Kidney glomerular epithelial cell (primary cell): ENCODE measurements around the gene B4GALT7.
"Not testable (repeated sequence)": the region's sequence is repeated elsewhere in the genome, so short reads cannot be mapped to it uniquely, and the experiment has no call there.

ENCODE experiments used
- DNase-seq: peaks from one replicate; lab custom pipeline; 2025; lab: John Stamatoyannopoulos, UW

The B4GALT7 gene, protein sequence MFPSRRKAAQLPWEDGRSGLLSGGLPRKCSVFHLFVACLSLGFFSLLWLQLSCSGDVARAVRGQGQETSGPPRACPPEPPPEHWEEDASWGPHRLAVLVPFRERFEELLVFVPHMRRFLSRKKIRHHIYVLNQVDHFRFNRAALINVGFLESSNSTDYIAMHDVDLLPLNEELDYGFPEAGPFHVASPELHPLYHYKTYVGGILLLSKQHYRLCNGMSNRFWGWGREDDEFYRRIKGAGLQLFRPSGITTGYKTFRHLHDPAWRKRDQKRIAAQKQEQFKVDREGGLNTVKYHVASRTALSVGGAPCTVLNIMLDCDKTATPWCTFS

DNA sequence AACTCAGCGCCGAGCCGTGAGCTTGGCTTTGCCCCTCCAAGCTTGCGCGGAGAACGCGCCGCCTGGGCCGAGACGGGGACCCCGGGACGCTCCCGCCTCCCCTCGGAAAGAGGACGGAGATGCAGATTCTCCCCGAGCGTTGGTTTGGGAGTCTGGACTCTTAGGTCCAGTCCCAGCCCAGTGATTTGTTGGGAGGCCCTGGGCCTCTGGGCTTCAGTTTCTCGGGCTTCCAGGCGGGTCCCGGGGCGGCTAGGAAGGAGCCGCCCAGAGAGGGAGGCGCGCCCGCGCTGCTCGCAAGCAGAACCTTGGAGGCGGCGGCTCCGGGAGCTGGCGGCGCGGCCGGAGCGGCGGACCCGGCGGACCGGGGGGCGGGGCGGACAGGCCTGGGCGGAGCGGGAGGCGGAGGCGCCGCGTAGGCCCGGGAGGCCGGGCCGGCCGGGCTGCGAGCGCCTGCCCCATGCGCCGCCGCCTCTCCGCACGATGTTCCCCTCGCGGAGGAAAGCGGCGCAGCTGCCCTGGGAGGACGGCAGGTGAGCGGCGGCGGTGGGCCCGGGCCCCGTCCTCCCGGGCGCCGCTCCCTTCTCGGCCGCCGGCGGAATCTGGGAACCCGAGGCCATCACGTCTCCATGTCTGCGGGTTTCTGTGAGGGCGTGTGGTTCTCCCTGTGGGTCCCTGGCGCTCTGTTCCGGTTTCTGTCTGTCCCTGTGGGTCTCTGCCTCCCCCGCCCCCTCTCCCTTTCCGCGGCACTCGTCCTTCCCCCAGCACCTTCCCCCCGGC lies at the start of gene B4GALT7:
Gene B4GALT7, plus strand, starts transcription at position 402 of the 777 bp plus-strand sequence. Its CDS starts 79 bp downstream, at position 481.
- peak; percentile 46 for DNase-seq

DNA sequence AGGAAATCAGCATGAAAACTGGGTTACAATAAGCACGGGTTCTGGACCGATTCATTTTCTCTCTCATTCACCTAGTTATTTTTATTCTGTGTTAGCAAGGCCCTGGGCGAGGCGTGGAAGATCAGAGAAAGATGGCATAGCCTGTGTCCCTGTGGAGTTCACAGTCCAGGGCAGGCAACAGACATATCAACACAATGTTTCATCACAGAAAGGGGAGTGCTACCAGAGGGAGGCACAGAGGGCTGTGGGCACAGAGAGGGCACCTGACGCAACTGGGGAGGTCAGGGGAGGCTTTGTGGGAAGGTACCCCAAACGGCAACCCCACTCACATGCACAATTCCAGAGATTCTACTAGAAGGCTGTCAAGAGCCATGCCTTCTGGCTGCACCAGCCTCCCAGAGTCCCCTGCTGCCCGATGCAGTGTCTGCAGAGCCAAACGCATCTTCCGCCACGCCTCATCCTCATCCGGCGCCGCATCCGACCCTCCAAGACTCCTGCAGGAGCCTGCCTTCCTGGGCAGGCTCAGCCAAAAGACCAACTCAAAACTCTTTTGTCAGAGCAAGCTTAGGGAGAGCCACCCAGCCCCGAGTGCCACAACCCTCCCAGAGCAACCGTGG lies 47.0 kb upstream of the B4GALT7 start:
- DNase-seq: peak; percentile 0

DNA sequence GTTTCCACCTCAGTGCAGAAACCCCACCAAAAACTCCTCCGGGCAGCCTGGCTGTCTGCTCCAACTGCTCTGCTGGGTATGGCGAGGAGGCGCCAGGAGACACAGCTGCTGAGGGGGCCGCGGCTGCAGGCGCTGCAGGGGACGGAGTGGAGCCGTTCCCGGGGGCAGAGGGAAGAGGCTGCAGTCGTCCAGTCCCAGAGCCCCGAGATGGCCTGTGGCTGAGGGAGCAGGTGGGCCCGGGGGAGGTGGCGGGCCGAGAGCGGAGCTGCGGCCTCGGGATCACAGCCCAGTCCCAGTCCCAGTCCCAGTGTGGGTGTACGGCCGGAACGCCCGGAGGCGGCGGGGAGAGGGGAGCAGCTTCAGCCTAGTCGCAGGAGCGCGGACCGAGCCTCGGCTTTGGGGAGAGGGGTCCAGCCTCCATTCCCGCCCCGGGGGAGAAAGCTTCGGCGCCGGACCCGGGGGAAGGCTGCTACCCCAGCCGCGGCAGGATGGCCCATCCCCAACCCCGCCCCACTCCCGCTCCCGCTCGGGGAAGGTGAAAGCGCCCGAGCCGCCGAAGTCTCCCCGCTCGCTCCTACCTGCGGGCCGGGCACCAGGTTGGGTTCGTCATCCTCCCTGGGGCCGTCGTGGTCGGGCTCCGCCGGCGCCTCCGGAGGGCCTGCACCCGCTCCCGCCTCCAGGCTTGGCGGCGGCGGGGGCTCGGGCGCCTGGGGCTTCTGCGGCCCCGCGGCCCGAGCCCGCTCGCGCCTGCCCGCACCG lies 46.1 kb upstream of the B4GALT7 start:
- peak; percentile 23 for DNase-seq

DNA sequence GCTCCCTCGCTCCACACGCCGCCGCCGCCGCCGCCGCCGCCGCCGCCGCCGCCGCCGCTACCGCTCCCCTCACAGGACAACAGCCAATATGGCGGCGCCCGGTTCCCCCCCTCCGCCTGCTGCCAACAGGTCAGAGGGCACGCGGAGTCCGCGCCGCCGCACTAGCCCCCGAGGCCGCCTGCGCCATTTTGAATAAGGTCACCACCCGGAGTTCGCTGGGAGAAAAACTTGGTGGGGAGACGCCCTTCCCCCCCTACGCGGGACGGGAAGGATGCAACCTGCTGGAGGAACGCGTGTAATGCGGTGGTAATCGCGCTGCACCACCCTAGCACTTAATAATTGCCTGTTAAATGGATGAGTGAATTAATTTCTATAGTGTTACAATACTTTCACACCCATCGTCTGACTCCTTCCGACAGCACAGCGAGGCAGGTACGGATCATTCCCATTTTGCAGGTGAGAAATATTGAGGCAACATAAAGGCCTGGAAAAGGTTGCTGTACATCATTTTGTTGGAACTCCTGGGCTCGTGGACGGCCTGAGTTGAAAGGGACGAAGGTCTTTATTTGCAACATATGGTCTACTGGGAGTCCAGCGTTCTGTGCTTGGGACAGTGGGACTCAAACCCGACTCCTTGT lies 45.3 kb upstream of the B4GALT7 start, which contains the start of gene FAM193B:
Gene FAM193B, minus strand, starts transcription at position 90 of the 638 bp plus-strand sequence. CDS start 105 bp downstream, outside the sequence.
- peak; percentile 70 for DNase-seq

DNA sequence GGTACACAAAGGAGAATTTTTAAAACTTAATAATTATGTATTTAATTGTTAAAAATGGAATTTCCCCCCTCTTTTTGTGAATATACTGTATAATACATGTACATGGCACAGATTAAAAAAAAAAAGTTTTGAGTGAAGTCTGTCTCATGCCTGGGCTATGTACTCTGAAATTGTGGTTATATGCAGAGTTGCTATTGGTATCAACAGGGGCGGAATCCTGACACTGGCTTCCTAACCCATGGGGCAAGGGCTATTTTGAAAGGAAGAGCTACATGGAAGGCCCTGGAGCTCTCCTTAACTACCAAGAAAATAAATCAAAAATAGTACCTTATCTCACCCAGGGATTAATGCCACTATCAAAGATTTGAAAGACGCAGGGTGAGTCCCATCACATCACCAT lies 44.7 kb upstream of the B4GALT7 start:
- no peak for DNase-seq

DNA sequence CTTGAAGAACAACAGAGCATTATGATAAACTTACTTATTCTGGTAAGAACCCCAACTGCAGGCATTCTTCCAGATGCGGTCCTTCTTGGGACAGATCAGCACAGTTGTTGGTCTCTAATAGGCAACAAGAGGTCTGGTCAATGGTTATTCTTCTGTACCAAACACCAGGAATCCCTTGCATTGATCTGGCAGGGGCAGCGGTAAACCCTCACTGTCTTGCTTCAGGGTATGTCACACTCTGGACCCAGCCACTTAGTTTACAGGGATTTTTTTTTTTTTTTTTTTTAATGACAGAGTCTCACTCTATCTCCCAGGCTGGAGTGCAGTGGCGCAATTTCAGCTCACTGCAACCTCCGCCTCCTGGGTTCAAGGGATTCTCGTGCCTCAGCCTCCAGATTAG lies 44.3 kb upstream of the B4GALT7 start:
- no peak for DNase-seq

DNA sequence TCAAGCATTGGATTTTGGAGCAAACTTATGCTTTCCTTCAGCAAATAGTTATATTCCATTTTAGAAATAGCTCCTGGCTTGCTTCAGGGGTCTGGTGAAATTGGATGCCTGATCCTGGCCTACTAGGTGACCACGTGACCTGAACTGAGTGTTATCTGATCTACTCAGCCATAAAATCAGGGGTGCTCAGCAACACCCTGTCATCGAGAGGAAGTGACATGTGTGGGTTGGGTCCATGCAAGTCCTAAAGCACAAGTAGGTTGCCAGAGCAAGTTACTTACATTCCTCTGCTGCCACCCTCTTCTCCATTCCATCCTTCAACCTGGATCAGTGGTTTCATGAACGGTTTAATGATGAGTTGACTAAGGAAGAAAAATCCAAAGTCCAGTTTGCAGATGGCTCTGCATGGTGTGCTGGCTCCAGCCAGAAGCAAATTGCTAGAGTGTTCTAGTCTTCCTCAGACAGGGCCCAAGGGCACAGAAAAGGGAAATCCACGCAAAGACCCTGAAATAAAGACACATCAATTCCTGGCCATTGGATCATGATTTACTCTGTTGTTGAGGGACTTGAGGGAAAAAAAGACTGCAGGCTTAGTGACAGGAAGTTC lies 42.8 kb upstream of the B4GALT7 start:
- no peak for DNase-seq

DNA sequence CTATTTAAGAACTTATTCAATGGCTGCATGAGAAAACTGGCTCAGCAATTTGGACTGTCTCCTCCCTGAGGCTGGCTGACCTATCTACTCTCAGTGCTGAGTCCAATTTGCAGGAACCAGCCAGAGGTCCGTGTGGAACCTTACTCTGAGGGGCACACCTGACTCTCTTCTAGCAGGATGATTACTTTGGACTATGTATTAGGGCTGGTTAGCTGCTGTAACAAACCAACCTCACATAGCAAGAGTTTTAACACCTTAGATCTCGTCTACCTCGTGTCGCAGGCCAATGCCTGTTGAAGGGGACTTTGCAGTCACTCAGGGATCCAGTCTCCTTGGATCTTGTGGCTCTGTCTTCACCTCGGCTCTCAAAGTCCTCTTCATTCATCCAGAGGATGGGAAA lies 42.1 kb upstream of the B4GALT7 start:
- no peak for DNase-seq

DNA sequence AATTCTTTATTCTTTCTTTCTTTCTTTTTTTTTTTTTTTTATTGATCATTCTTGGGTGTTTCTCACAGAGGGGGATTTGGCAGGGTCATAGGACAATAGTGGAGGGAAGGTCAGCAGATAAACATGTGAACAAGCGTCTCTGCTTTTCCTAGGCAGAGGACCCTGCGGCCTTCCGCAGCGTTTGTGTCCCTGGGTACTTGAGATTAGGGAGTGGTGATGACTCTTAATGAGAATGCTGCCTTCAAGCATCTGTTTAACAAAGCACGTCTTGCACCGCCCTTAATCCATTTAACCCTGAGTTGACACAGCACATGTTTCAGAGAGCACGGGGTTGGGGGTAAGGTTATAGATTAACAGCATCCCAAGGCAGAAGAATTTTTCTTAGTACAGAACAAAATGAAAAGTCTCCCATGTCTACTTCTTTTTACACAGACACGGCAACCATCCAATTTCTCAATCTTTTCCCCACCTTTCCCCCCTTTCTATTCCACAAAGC lies 40.4 kb upstream of the B4GALT7 start:
- DNase-seq: not testable (repeated sequence)

DNA sequence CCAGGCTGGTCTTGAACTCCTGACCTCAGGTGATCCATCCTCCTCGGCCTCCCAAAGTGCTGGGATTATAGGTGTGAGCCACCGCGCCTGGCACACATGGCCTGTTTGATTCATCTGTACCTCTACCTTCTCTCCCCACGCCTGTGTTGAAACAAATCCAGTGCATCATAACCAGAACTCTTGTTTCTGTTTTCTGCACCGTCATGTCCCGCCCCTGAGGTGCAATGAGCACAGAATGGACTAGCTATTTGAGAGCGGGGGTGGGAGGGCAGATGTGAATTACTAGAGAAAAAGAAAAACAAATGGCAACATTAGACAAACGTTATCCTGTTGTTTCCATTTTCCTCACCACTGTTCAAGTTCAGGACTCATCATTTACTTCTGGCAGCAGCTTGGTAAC lies 34.9 kb upstream of the B4GALT7 start:
- DNase-seq: no peak

DNA sequence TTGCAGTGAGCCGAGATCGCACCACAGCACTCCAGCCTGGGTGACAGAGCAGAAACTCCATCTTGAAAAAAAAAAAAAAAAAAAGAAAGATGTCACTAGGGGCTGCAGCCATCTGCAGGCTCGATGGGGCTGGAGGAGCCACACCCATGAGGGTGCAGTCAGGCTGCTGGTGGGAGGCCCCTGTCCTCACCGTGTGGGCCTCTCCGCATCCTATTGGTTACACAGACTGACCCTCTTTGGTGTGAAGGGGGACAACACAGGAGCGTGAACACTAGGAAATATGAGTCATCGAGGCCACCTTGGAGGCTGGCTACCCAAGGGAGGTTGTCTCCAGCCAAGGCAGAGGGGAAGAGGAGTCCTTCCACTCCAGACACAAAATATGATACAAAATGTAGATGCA lies 31.6 kb upstream of the B4GALT7 start:
- no peak for DNase-seq

DNA sequence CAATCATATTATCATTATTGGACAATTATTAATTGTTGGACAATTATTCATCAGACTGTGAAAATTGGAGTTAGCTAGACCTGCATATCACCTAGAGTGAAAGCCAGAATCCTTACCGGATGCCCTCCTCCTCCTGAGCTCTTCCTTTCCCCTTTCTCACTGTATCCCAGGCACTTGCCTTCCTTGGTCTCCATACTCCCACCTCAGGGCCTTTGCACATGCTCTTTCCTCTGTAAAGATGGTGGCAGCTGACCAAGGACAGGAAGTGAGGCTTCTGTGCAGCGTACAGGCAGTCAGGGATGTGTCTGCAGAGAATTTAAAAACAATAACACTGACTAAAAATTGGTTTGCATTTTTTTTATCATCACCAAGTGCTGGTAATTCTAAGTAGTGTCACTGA lies 30.0 kb upstream of the B4GALT7 start:
- no peak for DNase-seq

DNA sequence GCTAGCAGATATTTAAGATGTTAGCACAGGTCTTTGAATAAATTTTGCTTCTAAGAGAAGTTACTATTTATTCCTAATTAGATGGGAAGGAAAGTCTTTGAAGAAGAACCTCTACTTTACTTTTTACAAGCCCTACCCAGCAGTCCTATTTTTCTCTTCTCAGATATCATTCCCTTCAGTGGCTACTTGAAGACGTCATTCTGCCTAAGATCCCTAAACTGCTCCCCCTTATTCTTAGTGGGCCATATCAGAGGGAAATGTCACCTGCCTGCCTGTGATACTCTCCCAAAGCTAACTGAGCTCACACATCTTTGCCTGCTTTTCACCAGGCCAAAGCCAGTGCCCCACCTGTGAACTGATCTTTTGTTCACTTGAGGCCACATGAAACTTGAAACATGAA lies 24.4 kb upstream of the B4GALT7 start:
- no peak for DNase-seq

DNA sequence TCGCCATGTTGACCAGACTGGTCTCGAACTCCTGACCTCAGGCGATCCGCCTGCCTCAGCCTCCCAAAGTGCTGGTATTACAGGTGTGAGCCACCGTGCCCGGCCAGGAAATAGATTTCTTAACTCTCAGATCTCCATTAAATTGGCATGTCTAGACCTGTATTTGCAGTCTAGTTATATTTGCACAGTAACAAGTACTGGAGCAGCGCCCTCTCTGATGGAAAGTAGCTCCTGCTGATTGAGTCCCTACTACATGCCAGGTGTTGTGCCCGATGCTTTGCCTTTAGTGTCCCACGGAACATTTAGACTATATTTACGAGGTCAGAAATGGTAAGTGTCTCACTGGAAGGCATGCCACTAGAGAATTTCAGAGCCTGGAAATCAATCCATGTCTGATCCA lies 23.8 kb upstream of the B4GALT7 start:
- DNase-seq: no peak

DNA sequence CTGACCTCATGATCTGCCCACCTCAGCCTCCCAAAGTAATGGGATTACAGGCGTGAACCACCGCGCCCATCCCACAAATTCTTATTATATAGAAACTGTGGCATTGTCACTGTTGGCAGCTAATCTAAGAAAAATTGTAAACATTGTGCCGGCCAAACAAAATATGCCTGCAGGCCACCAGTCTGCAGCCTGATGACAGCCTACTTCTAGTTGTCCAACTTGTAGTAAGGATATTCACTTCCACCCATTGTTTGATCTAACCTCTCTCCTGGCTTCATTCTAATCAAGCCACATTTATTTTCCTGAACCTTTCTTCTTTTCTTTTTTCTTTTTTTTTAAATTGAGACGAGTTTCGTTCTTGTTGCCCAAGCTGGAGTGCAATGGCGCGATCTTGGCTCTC lies 21.6 kb upstream of the B4GALT7 start:
- DNase-seq: no peak

DNA sequence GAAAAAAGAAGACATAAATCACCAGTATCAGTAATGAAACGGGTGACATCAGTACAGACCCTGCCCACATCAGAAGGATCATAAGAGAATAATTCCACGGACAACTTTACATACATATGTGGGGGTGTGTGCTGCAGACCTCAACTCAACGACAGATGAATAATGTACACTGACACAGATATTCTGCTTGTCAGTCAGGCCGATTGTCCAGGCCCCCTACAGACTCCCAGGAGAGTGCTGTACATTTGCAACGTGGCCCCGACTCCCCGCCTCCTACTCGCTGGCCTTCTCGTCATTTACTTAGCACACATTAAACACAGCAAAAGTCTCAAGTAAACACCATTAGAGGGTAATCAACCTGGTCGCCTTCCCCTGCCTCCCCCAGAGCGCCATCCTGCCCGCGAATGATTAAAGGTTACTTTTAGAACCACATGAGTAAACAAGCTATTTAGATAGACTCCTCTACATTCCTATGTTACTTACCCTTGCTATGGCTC lies 11.5 kb upstream of the B4GALT7 start:
- no peak for DNase-seq

DNA sequence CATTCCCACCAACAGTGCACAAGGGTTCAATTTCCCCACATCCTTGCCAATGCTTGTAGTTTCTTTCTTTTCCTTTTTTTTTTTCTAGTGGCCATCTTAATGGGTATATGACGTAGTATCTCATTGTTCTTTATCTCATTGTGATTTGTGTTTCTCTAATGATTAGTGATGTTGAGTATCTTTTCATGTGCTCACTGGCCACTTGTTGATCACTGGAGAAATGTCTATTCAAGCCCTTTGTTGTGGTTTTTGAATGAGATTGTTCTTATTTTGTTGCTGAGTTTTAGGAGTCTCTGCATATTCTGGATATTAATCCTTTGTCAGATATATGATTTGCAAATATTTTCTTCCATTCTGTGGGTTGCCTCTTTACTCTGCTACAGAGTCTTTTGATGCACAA lies 9.5 kb upstream of the B4GALT7 start:
- DNase-seq: no peak

DNA sequence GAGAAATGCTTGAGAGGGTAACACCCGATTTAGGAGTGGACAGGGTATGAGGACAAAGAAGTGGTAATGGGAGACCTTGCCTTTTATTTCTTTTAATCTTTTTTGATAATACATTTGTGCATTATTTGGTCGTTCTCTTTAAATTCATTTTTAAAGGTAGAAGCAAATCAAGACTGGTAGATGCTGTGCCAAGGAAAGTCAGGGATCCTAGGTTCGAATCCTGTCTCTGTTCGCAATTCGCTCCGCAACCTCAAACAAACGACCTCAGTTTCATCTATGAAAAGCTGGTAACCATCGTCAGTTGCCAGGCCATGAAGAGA lies 8.3 kb upstream of the B4GALT7 start:
- DNase-seq: no peak

DNA sequence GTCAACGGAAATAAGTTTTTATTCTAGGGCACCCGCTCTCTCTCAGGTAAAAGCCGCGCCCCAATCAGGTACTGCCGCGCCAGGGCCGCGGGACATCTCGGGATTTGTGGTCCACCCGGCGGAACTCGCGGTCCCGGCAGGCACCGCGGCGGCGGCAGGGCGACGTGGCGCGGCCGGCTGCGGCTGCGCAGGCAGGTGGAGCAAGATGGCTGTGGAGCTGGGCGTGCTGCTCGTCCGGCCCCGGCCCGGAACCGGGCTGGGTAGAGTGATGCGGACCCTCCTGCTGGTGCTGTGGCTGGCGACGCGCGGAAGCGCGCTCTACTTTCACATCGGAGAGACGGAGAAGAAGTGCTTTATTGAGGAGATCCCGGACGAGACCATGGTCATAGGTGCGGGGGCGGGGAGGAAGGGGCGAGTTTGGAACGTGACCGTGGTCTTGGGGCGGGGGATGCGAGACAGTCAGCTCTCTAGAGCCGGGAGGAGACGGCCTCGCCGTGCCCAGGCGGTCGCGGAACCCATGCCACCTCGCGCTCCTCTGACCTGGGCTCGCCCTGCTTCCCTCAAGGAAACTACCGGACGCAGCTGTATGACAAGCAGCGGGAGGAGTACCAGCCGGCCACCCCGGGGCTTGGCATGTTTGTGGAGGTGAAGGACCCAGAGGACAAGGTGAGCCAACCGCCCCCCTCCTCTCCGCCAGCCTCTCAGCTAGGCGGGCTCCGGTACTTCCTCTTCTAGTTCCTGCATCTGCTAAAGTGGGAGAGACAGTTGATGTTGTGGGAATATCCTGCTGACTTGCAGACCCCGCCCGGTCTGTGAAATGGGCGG lies 7.7 kb upstream of the B4GALT7 start, which contains the start of gene TMED9:
Gene TMED9, plus strand, starts transcription at position 194 of the 825 bp plus-strand sequence. Its CDS starts 12 bp downstream, at position 206.
- DNase-seq: peak; percentile 81

DNA sequence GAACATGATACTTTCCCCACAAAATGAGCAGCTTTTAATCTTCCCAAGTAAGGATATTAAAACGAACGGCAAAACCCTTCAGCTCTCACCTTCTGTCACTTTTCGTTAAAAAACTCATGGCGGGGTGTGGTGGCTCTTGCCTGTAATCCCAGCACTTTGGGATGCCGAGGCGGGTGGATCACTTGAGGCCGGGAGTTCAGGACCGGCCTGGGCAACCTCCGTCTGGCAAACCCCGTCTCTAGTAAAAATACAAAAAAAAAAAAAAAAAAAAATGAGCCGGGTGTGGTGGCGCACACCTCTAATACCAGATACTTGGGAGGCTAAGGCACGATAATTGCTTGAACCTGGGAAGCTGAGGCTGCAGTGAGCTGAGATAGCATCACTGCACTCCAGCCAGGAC lies 7.0 kb upstream of the B4GALT7 start:
- DNase-seq: no peak
